Psoas muscle (tissue), 8 donors: ENCODE measurements around the gene SAMD4A. TPM values are rescaled to one million over a fixed set of nuclear protein-coding genes. Genes with fewer than 3 reads are reported as not detected.
A peak's percentile ranks its signal among the peaks of the same experiment; 100 is the strongest.

Experiments used
- ATAC-seq, 4 donors: fragments of 200-7000 bp; cut with Tn5 transposase; one replicate each; pipeline ENCODE4 v1.9.1; 2020; ENCODE audit warnings: moderate library complexity in 3 of 4, mild to moderate bottlenecking in 2 of 4
- DNase-seq, 2 donors: peaks; one replicate each; pipeline ENCODE4 v3.0.0-alpha.2; 2020
- H3K27ac ChIP-seq: fragments of 200-600 bp; one replicate; pipeline ENCODE4 v1.8.0; 2022
- H3K27me3 ChIP-seq, 3 donors: fragments of 200-600 bp in 1 of 3; one replicate each; pipeline versions ENCODE4 v1.6.1 to v1.8.0; 2013 to 2022; ENCODE audit warnings: low read length in 2 of 3, mild to moderate bottlenecking in 2 of 3, moderate library complexity in 1 of 3; ENCODE audit not compliant: insufficient read depth in 3 of 3
- H3K36me3 ChIP-seq, 2 donors: fragments of 200-600 bp in 1 of 2; one replicate each; pipeline versions ENCODE4 v1.6.1 to v1.8.0; 2013 to 2022; ENCODE audit warnings: low read depth in 1 of 2, mild to moderate bottlenecking in 1 of 2, moderate library complexity in 1 of 2; ENCODE audit not compliant: insufficient read depth in 1 of 2
- H3K4me1 ChIP-seq: fragments of 200-600 bp; one replicate; pipeline ENCODE4 v1.8.0; 2022
- H3K4me3 ChIP-seq: fragments of 200-600 bp; one replicate; pipeline ENCODE4 v1.8.0; 2022; ENCODE audit warnings: mild to moderate bottlenecking
- H3K9me3 ChIP-seq: fragments of 200-600 bp; one replicate; pipeline ENCODE4 v1.8.0; 2022
- CTCF ChIP-seq: fragments of 200-600 bp; IDR thresholded peaks from one replicate; pipeline ENCODE4 v1.8.0; 2022; ENCODE audit warnings: antibody characterized with exemption
- WGBS, 3 donors: extraction: QIAGEN DNeasy Blood & Tissue Kit; methylation state at CpG; one replicate each; pipeline versions ENCODE4 v1.1.6 to v1.1.7; 2013; 5-methylcytosine and 5-hydroxymethylcytosine counted together
- intact Hi-C, 2 donors: fragments of 100-400 bp; cut with DNase I; formaldehyde crosslinking; loops; one replicate each; pipeline versions ENCODE4 v1.11.0 to v1.14.2; 2022
- polyA plus RNA-seq, 3 donors: library from polyadenylated mRNA; stranded (reverse); fragments of 200-250 nt; gene quantifications; one replicate each; pipeline ENCODE4 v1.2.3, GENCODE V29; 2013
- total RNA-seq, 4 donors: library from RNA; stranded (reverse); fragmentation: NEBNext Ultra II Directional in 2 of 4; extraction: Animal tissue kit (Norgen Biotek cat#: 25700) in 2 of 4; gene quantifications; one replicate each; pipeline versions ENCODE4 v1.2.1 to v1.2.4, GENCODE V29; 2021 to 2023
- donor health status: healthy with polysubstance abuse.
- donor health status: DM: no; HTN: no; CAD: no; lungs with moderate emphysema.
- donor health status: Bipolar disorder and iron deficiency.
- donor health status: healthy.
- donor health status: DM: yes; HTN: yes; CAD: no.
- donor health status: DM: no; HTN: no; CAD: no.
- donor health status: DM: no; HTN: no; CAD: no.
- donor health status: DM: yes; HTN: yes; CAD: no.

Gene SAMD4A
- total and polyA plus RNA-seq, 7 donors: 9.6 to 139 (median 67.9) TPM

DNA sequence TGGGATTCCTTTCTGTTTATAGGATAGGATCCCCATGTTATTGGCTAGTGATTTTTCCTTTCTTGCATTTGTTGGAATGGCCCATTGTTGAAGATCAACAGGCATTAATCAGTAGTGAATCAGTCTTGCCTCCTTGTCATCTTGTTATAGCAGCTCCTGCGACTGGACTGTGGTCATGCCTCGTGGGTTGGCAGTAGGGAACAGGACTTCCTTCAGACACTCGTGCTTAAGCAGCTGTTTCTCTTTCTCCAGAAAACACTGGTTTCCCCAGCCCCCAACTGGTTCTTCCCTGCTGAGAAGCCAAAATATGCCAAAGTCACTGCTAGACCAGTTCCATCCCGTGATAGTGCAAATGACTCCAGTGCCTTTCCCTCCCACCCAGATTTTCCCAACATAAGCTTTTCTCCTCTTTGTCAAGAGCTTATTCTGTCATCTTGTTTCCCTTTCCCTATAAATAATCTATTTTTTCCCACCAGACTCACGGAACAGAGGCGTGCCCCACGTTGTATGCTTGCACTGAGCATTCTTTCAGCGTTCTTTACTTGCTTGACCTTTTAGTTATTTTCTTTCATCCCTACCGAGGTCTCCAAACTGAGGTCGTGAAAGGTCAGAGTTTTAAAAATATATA lies 83.5 kb downstream of the SAMD4A start:
- WGBS, 3 donors: 9 to 12% (median 10%) methylated on average over 10 of the region's 10 CpGs
- no peak for TF ChIP-seq CTCF
- ATAC-seq (peak; percentile 33 to 58 (median 52)), DNase-seq (peak in 1 of 2 donors; percentile 64)
- Histone ChIP-seq H3K27me3 (peaks cover 0 to 4% (median 0%) of the 10 kb centered on the region in 3 donors), H3K27ac (peak overlapping the region; percentile 88), H3K4me3 (peak overlapping the region; percentile 25), H3K9me3 (no peaks in the 10 kb centered on the region), H3K4me1 (peaks cover 73% of the 10 kb centered on the region), H3K36me3 (no peaks in the 10 kb centered on the region)
- intact Hi-C loops: loop anchor here in 1 of 2 donors (5.0 kb wide), 1 partner anchor 83 kb away; the partner anchor contains the start of gene SAMD4A

DNA sequence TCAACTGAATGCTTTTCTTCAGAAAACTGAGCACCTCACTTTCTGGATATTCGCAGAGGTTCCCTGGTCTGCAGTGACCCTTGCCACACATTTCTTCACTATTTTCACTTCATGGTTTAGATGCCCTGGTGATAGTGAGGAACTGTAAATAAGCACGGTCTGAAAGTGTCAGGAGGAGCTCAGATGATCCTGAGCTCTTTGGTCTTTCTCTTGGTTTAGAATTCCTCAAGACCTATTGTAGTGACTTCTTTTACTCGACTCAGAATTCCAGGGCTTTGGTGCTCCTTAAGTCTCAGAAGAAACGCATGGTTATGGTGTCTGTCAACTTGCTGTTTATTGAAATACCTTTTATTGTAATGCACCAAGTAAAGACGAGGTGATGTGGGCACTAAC lies 84.0 kb downstream of the SAMD4A start:
- WGBS, 3 donors: 45 to 55% (median 50%) methylated on average over 5 of the region's 5 CpGs
- H3K36me3 ChIP-seq: no peaks in the 10 kb centered on the region
- no peaks in the 10 kb centered on the region for H3K9me3 ChIP-seq
- DNase-seq (no peak), ATAC-seq (peak in 1 of 4 donors; percentile 13)
- TF ChIP-seq CTCF: no peak
- intact Hi-C loops: loop anchor here in 1 of 2 donors (5.0 kb wide), 1 partner anchor 84 kb away; the partner anchor contains the start of gene SAMD4A
- H3K4me3 ChIP-seq: no peak overlapping the region
- H3K27ac ChIP-seq: peak overlapping the region; percentile 88
- H3K27me3 ChIP-seq: peaks cover 0 to 4% (median 0%) of the 10 kb centered on the region in 3 donors
- peaks cover 73% of the 10 kb centered on the region for H3K4me1 ChIP-seq

GRCh38 chr14:54651649-54652048 lies 84.7 kb downstream of the SAMD4A start:
- no peak for DNase-seq
- peak overlapping the region; percentile 88 for H3K27ac ChIP-seq
- H3K9me3 ChIP-seq: no peaks in the 10 kb centered on the region
- no peak overlapping the region for H3K4me3 ChIP-seq
- intact Hi-C loops: loop anchor here (2.0 to 5.0 kb wide), 2 partner anchors 35 to 84 kb away; partner anchors contain the start of gene SAMD4A (in 1 of the 2)
- peaks cover 70% of the 10 kb centered on the region for H3K4me1 ChIP-seq
- peaks cover 0 to 4% (median 0%) of the 10 kb centered on the region in 3 donors for H3K27me3 ChIP-seq
- no peak for TF ChIP-seq CTCF
- WGBS, 3 donors: 30 to 37% (median 32%) methylated on average over 4 of the region's 4 CpGs
- H3K36me3 ChIP-seq: no peaks in the 10 kb centered on the region
- peak in 2 of 4 donors; percentile 40 to 50 for ATAC-seq

GRCh38 chr14:54652188-54652587 lies 85.3 kb downstream of the SAMD4A start:
- H3K27me3 ChIP-seq: peaks cover 0 to 4% (median 0%) of the 10 kb centered on the region in 3 donors
- H3K36me3 ChIP-seq: no peaks in the 10 kb centered on the region
- H3K4me3 ChIP-seq: peak overlapping the region; percentile 51
- ATAC-seq: peak; percentile 73 to 79 (median 76)
- H3K4me1 ChIP-seq: peaks cover 71% of the 10 kb centered on the region
- DNase-seq: peak; percentile 84 to 89
- peak overlapping the region; percentile 88 for H3K27ac ChIP-seq
- no peaks in the 10 kb centered on the region for H3K9me3 ChIP-seq
- 6 to 9% (median 8%) methylated on average over 6 of the region's 6 CpGs for WGBS, 3 donors
- no peak for TF ChIP-seq CTCF
- intact Hi-C loops: loop anchor here (2.0 to 5.0 kb wide), 2 partner anchors 35 to 85 kb away; partner anchors contain the start of gene SAMD4A (in 1 of the 2)
